GM12878 (cell line): ENCODE results near the gene SFI1. TPM values are rescaled to one million over a fixed set of nuclear protein-coding genes. Genes with fewer than 3 reads are reported as not detected.

Source experiments
- CREM ChIP-seq: IDR thresholded peaks from 2 replicates; pipeline ENCODE4 v1.6.1; 2014; ENCODE audit warnings: antibody characterized with exemption, low read depth
- EED ChIP-seq: sonication (generic); IDR thresholded peaks from 2 replicates; pipeline ENCODE4 v1.6.1; 2016; ENCODE audit warnings: antibody characterized with exemption, low read depth
- ESRRA ChIP-seq: IDR thresholded peaks from 2 replicates; pipeline ENCODE4 v1.6.1; 2012; ENCODE audit warnings: mild to moderate bottlenecking, low read length, improper control_type of control experiment
- IKZF2 ChIP-seq, 2 experiments: fragments of 450-650 bp; IDR thresholded peaks; 2 replicates each; pipeline ENCODE4 v1.6.1; 2017; ENCODE audit warnings: mild to moderate bottlenecking in 2 of 2, moderate library complexity in 2 of 2
- KAT2A ChIP-seq: conservative IDR thresholded peaks from 2 replicates; pipeline ENCODE4 v1.6.1; 2011; ENCODE audit warnings: low read depth, low read length; ENCODE audit not compliant: control insufficient read depth
- MXI1 ChIP-seq: fragments of 150-350 bp; IDR thresholded peaks from 2 replicates; pipeline ENCODE4 v1.6.1; 2011; ENCODE audit warnings: low read depth, mild to moderate bottlenecking, inconsistent platforms, low read length, improper control_type of control experiment
- MYC ChIP-seq: IDR thresholded peaks from 2 replicates; pipeline ENCODE4 v1.6.1; 2011; ENCODE audit warnings: mild to moderate bottlenecking, low read length, moderate library complexity, inconsistent platforms; ENCODE audit not compliant: insufficient read depth, insufficient replicate concordance, insufficient read length, severe bottlenecking
- NFIC ChIP-seq: IDR thresholded peaks from 2 replicates; pipeline ENCODE4 v1.6.1; 2012; ENCODE audit warnings: low read depth, mild to moderate bottlenecking, inconsistent platforms, low read length, moderate library complexity
- NFXL1 ChIP-seq: fragments of 450-650 bp; IDR thresholded peaks from 2 replicates; pipeline ENCODE4 v1.6.1; 2017; ENCODE audit warnings: antibody characterized with exemption, mild to moderate bottlenecking, borderline replicate concordance
- NFYA ChIP-seq: IDR thresholded peaks from 2 replicates; pipeline ENCODE4 v1.6.1; 2011; ENCODE audit warnings: low read depth, mild to moderate bottlenecking, low read length, improper control_type of control experiment, borderline replicate concordance
- NFYB ChIP-seq: IDR thresholded peaks from 2 replicates; pipeline ENCODE4 v1.6.1; 2011; ENCODE audit warnings: low read depth, mild to moderate bottlenecking, low read length, improper control_type of control experiment, moderate library complexity; ENCODE audit not compliant: insufficient read depth
- PML ChIP-seq: IDR thresholded peaks from 2 replicates; pipeline ENCODE4 v1.6.1; 2012; ENCODE audit warnings: low read length, inconsistent platforms
- RELA ChIP-seq: fragments of 450-650 bp; IDR thresholded peaks from 2 replicates; pipeline ENCODE4 v1.8.0; 2014; ENCODE audit warnings: borderline replicate concordance; ENCODE audit not compliant: partially characterized antibody
- SREBF2 ChIP-seq: IDR thresholded peaks from 2 replicates; pipeline ENCODE4 v1.6.1; 2012; ENCODE audit warnings: mild to moderate bottlenecking, low read length
- STAT1 ChIP-seq: fragments of 450-650 bp; conservative IDR thresholded peaks from 2 replicates; pipeline ENCODE4 v1.6.1; 2014; ENCODE audit warnings: antibody characterized with exemption, mild to moderate bottlenecking
- TARDBP ChIP-seq: IDR thresholded peaks from 2 replicates; pipeline ENCODE4 v1.6.1; 2016; ENCODE audit warnings: borderline replicate concordance
- TCF12 ChIP-seq: IDR thresholded peaks from 2 replicates; pipeline ENCODE4 v1.6.1; 2011; ENCODE audit warnings: low read depth, mild to moderate bottlenecking, low read length
- WRNIP1 ChIP-seq: IDR thresholded peaks from 2 replicates; pipeline ENCODE4 v1.6.1; 2011; ENCODE audit warnings: low read depth, low read length, improper control_type of control experiment, borderline replicate concordance
- ZNF207 ChIP-seq: fragments of 450-650 bp; IDR thresholded peaks from 2 replicates; pipeline ENCODE4 v1.6.1; 2014; ENCODE audit warnings: antibody characterized with exemption, mild to moderate bottlenecking, borderline replicate concordance
- ZZZ3 ChIP-seq: IDR thresholded peaks from 2 replicates; pipeline ENCODE4 v1.6.1; 2011; ENCODE audit warnings: low read depth; ENCODE audit not compliant: control insufficient read depth, insufficient read length
- polyA plus RNA-seq, 11 experiments: library from polyadenylated mRNA; depleted of rRNA in 4 of 11; unstranded in 6 of 11; stranded (reverse) in 5 of 11; fragments of >200 nt; fragmentation: Nextera tagmentation in 4 of 11; fragmentation: Illumina TruSeq in 1 of 11; extraction: Ambion mirVana in 4 of 11; extraction: Trizol in 1 of 11; gene quantifications; 1 replicate in 1 of 11; 2 replicates in 10 of 11; pipeline versions ENCODE4 v1.2.1 to v1.2.3, GENCODE V29; 2011 to 2016; ENCODE audit warnings: inconsistent platforms in 2 of 11, missing spikeins in 2 of 11, low read depth in 1 of 11
- total RNA-seq, 4 experiments: library from RNA; depleted of rRNA in 3 of 4; stranded (reverse); fragments of >200 nt in 3 of 4; fragmentation: Illumina TruSeq in 1 of 4; extraction: Trizol in 1 of 4; gene quantifications; 2 replicates each; pipeline versions ENCODE4 v1.2.1 to v1.2.3, GENCODE V29; 2013 to 2021
- TF ChIP-seq, protein P1 (sequence below): IDR thresholded peaks from 2 replicates; pipeline ENCODE4 v1.6.1; 2011; ENCODE audit warnings: low read depth, mild to moderate bottlenecking, low read length, moderate library complexity, borderline replicate concordance; ENCODE audit errors: extremely low read depth
- TF ChIP-seq, protein P2 (sequence below): fragments of 150-350 bp; IDR thresholded peaks from 2 replicates; pipeline ENCODE4 v1.6.1; 2014; ENCODE audit warnings: mild to moderate bottlenecking, low read depth, low read length
- TF ChIP-seq, protein P3 (sequence below): fragments of 450-650 bp; IDR thresholded peaks from 2 replicates; pipeline ENCODE4 v1.6.1; 2017; ENCODE audit warnings: mild to moderate bottlenecking, low read depth, inconsistent platforms; ENCODE audit not compliant: poor library complexity, severe bottlenecking
- TF ChIP-seq, protein P4 (sequence below): IDR thresholded peaks from 2 replicates; pipeline ENCODE4 v1.6.1; 2011; ENCODE audit warnings: borderline replicate concordance, low read depth, mild to moderate bottlenecking, moderate library complexity, mixed read lengths, low read length; ENCODE audit not compliant: insufficient read depth; ENCODE audit errors: extremely low read length
- TF ChIP-seq, protein P5 (sequence below): IDR thresholded peaks from 2 replicates; pipeline ENCODE4 v1.6.1; 2011; ENCODE audit warnings: borderline replicate concordance, low read depth, mild to moderate bottlenecking, moderate library complexity, low read length; ENCODE audit not compliant: insufficient read depth, poor library complexity, severe bottlenecking

The SFI1 gene
- total and polyA plus RNA-seq, 10 of the 15 experiments (the other 5 are each of a cell fraction or from before 2014, with no cell fraction given): 6.3 to 70.1 (median 30.4) TPM

DNA sequence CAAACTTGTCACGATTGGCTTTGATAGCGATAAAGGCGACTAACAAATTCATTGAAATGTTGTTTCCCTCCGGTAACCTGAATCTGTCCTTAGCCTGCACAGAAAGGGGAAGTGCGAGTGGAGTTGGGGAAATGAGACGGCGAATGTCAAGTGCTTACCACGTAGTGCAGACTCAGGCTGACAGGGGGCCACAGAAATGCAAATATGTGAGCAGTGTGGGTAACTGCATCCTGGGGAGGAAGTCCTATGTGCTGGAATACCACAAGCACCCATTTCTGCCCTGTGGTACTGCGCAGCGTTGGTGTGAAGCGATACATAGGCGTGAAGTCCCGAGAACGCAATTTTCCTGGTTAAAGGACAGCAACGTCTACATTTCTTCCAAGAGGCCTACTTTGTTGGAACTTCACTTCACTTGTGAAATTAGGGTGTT lies 5.8 kb upstream of the SFI1 start (continued):
- TF ChIP-seq, protein P1, sequence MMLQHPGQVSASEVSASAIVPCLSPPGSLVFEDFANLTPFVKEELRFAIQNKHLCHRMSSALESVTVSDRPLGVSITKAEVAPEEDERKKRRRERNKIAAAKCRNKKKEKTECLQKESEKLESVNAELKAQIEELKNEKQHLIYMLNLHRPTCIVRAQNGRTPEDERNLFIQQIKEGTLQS: no peak
- TF ChIP-seq PML (peak; percentile 94), WRNIP1 (0 out of 2 replicates have a peak, but pooled peaks have one; percentile 81), NFIC (peak; percentile 83), EED (peak; percentile 97), SREBF2 (no peak; the same call in 1 of the 2 replicates), NFYA (no peak), CREM (peak; percentile 87), ZZZ3 (no peak), MYC (no peak), TARDBP (no peak), NFXL1 (no peak), KAT2A (no peak), STAT1 (0 out of 2 replicates have a peak, but pooled peaks have one; percentile 28), ESRRA (no peak), MXI1 (peak; percentile 88), ZNF207 (0 out of 2 replicates have a peak, but pooled peaks have one; percentile 29), RELA (peak; percentile 21), IKZF2 (IDR thresholded peaks at IDR 0.05) (peak; percentile 99), TCF12 (peak; percentile 47; the same call in 1 of the 2 replicates), NFYB (no peak)
- TF ChIP-seq, protein P2, sequence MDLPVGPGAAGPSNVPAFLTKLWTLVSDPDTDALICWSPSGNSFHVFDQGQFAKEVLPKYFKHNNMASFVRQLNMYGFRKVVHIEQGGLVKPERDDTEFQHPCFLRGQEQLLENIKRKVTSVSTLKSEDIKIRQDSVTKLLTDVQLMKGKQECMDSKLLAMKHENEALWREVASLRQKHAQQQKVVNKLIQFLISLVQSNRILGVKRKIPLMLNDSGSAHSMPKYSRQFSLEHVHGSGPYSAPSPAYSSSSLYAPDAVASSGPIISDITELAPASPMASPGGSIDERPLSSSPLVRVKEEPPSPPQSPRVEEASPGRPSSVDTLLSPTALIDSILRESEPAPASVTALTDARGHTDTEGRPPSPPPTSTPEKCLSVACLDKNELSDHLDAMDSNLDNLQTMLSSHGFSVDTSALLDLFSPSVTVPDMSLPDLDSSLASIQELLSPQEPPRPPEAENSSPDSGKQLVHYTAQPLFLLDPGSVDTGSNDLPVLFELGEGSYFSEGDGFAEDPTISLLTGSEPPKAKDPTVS: no peak
- TF ChIP-seq, protein P3, sequence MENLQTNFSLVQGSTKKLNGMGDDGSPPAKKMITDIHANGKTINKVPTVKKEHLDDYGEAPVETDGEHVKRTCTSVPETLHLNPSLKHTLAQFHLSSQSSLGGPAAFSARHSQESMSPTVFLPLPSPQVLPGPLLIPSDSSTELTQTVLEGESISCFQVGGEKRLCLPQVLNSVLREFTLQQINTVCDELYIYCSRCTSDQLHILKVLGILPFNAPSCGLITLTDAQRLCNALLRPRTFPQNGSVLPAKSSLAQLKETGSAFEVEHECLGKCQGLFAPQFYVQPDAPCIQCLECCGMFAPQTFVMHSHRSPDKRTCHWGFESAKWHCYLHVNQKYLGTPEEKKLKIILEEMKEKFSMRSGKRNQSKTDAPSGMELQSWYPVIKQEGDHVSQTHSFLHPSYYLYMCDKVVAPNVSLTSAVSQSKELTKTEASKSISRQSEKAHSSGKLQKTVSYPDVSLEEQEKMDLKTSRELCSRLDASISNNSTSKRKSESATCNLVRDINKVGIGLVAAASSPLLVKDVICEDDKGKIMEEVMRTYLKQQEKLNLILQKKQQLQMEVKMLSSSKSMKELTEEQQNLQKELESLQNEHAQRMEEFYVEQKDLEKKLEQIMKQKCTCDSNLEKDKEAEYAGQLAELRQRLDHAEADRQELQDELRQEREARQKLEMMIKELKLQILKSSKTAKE: peak; percentile 84
- TF ChIP-seq, protein P4, sequence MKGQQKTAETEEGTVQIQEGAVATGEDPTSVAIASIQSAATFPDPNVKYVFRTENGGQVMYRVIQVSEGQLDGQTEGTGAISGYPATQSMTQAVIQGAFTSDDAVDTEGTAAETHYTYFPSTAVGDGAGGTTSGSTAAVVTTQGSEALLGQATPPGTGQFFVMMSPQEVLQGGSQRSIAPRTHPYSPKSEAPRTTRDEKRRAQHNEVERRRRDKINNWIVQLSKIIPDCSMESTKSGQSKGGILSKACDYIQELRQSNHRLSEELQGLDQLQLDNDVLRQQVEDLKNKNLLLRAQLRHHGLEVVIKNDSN: no peak
- TF ChIP-seq, protein P5, sequence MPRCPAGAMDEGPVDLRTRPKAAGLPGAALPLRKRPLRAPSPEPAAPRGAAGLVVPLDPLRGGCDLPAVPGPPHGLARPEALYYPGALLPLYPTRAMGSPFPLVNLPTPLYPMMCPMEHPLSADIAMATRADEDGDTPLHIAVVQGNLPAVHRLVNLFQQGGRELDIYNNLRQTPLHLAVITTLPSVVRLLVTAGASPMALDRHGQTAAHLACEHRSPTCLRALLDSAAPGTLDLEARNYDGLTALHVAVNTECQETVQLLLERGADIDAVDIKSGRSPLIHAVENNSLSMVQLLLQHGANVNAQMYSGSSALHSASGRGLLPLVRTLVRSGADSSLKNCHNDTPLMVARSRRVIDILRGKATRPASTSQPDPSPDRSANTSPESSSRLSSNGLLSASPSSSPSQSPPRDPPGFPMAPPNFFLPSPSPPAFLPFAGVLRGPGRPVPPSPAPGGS: peak; percentile 71
